Skeletal muscle cell (primary cell): ENCODE measurements around the gene DTD1.

Source experiments
- DNase-seq: peaks from one replicate; pipeline ENCODE4 v3.0.0-alpha.2; 2010; ENCODE audit warnings: low read depth
- H3K4me3 ChIP-seq: 2 replicates; pipeline ENCODE4 v1.5.1; 2011; ENCODE audit warnings: low read depth, mild to moderate bottlenecking, control low read depth, low read length, moderate library complexity

Gene DTD1

DNA sequence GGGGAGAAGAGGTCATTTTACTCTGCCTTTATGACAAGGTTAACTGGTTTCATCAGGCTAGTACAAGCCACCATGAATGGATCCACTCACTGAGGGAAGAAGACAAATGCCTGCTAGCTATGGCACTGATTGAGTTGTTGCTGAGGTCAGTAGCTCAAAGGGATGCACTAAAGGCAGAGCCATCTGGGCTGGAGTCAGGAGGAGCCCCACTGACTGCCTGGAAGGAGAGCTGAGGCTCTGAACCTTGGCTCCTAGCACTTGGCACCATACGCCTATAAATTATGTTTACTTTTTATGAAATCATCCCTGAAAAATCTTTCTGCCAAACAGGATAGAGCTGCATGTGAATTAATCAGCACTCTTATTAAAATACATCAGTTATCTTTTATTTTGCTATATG lies 104.6 kb downstream of the DTD1 start:
- no peak overlapping the region for H3K4me3 ChIP-seq
- no peak for DNase-seq

DNA sequence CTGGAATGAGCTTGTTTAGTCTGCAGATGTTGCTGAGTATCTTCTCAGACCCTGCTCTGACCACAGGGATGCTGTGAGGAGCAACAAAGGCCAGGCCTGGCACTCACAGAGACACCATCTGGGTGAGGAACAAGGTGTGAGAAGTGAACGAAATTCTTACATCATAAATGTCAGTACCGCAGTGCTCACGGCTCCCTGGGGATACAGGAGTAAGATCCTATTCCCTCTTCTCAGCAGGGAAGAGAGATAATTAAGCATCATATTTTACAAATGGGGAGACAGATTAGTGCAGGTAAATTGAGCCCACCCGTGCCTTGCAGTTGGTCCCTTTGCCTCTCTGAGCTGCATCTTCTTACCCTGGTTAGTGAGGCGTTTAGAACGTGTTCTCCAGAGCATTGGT lies 106.2 kb downstream of the DTD1 start:
- no peak overlapping the region for H3K4me3 ChIP-seq
- no peak for DNase-seq

DNA sequence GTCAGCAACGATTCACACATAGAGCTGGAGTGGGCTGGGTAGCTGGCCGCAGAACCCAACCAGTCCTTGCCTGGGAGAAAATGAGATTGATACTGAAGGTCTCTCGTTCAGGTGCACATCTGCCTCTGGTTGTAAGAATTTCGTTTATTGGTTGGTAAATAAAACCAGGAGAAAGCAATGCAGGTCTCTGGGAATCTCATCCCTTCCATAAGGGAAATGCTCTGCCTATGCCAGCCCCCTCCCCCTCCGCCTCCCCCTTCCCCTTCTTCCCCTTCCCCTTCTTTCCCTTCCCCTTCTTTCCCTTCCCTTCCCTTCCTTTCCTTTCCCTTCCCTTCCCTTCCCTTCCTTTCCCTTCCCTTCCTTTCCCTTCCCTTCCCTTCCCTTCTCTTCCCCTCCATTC lies 107.3 kb downstream of the DTD1 start:
- DNase-seq: no peak
- H3K4me3 ChIP-seq: no peak overlapping the region

DNA sequence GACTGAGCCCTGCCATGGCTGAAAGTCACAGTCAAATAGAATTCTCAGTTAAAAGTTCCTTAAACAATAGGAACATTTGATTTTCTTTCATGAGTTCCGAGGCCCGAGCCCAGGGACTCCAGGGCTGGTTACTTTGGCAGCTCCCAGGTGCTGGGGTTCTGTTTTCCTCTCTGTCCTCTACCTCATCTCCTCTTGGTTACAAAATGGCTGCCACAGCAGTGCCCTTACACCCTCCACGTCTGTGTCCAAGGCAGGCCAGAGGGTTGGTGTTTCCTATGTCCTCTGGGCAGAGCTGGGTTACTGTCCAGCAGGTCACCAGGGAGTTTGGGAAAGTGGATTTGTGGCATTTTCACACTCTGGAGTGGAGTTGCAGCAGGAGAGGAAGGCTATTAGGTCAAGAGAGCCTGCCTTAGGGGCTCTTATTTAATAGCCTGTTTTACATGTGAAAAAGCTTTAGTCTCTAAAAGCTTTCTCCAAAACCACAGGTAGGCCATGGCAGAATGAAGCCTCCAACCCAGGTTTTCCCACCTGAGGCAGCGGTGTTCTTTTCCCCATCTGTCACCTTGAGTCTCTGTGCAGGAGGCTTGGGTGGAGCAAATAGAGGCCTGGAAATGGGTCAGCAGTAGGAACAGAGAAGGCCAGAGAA lies 111.0 kb downstream of the DTD1 start:
- DNase-seq: no peak
- no peak overlapping the region for H3K4me3 ChIP-seq

DNA sequence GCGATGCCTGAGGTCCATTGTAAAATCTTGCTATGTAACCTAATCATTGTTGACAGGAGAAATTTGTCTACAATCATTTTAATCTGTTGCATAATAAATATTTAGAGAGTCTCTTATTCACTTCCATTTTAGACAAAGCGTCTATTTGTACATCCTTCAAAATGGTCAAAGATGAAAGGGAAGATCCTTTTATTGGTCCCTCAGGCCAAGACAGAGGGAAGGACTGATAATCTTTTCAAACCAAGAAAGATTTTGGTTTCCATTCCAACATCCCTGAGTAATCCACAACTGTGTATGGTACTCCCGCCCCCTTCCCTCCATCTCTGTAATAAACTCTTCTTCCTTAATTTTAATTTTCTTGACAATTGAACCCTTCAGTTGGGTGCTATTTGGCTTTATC lies 114.1 kb downstream of the DTD1 start:
- DNase-seq: no peak
- H3K4me3 ChIP-seq: no peak overlapping the region

DNA sequence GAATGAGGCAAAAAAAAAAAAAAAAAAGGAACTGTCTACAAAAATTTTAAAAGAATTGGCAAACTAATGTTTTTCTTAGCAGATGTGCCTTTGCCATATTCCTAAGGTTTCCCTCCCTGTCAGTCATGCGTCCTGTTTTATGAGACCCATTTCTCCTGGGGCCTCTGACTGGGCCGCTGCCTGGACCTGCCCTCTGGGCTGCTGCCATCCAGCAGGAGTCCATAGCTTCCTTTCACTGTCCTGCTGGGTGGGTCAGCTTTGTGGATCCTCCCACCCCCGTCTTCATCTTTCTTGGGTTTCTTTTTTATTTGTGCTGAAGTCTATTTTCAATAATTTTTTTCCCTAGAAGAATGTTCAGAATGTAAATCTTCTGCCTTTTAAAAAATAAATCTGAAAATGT lies 114.9 kb downstream of the DTD1 start:
- no peak for DNase-seq

DNA sequence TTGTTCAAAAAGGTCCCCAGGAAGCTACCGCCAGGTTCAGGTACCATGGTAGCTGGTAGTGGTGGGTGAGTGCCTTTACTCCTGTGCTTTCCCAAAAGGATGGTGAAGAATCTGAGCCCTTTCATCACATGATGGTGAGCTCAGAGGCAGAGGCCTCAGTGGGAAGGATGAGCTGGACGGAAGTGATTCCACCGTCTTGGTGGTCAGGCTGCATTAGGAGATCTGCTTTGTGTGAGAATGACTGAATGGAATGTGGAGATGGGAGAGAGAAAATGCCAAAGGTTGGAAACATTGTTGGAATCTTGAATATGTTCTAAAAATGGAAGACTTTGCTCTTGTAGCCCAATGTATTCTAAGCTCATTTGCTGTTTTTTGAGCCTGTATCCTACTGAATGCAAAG lies 117.6 kb downstream of the DTD1 start:
- peak; percentile 81 for DNase-seq
- H3K4me3 ChIP-seq: no peak overlapping the region

More for the DNA sequence above, 114.9 kb downstream of the DTD1 start:
- no peak overlapping the region for H3K4me3 ChIP-seq

DNA sequence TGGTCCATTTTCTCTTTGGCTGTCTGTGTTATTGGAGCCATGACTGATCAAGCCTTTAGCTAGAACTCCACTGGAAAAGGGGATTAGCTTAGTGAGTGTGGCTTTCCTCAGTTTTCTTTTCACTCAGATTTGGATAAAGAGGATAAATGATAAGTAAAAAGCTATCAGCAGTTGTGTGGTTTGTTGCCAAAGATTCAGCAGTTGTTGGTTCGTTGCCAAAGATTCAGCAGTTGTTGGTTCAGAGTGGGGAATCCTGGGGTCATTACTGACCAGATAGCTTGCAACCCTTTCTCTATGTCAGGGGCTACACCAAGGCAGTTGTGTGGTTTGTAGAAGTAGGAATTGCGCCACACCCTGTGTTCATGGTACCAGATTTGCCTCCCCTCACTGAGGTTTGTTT lies 118.1 kb downstream of the DTD1 start:
- no peak for DNase-seq
- H3K4me3 ChIP-seq: no peak overlapping the region

DNA sequence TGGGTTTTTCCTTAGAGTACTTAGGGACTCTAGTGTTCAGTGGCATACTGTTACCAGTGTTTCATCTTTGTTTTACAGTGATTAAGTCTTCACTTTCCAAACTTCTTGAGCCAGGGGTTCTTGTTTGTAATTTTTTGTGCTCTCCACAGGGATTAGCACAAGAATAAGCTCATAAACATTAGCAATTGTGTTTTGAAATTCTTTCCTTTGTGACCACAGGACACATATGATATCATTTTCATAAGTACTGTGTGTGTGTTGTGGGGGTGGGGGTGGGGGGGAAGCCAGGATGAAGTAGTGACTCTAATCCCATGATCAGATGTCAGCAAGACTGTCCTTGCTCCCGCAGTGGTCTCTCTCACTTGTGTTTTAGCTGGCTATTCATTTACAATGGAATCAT lies 124.3 kb downstream of the DTD1 start:
- no peak overlapping the region for H3K4me3 ChIP-seq
- DNase-seq: no peak

DNA sequence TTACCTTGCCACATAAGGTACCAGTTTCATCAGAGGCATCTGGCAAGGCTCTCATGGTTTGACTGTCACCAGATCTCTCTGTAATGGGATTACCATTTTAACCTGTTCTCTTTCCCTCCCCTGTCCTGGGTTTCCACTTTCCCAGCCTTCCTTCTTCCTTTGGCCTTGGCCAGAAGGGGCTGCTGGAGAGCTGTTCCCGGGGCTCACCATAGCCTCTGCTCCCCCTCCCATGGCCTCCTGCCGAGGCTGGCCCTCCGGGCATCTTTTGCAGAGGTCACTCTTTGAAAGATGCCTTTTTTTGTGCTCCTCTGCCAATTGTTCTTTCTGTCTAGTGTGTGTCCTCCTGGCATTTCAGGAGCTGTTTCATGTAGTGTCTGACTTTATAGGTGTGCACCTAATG lies 125.0 kb downstream of the DTD1 start:
- no peak for DNase-seq

DNA sequence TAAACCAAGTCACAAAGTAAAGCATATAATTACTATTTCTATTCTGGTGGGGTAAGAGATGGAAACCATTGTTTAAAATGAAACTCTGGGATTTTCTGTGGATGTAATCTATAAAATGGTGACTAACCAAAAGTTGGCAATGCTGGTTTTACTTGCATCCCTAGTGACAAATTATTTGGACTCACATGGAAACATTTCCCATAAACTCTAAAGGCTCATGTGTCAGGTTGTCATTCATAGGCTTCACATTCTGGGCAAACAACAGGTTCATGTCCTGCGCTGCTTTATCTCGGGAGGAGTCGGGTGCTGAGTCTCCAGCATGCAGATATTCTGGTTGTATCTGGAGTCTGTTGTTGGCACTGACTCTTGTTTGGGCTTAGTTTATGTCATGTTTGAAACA lies 127.7 kb downstream of the DTD1 start:
- no peak overlapping the region for H3K4me3 ChIP-seq

More for the DNA sequence above, 125.0 kb downstream of the DTD1 start:
- no peak overlapping the region for H3K4me3 ChIP-seq

DNA sequence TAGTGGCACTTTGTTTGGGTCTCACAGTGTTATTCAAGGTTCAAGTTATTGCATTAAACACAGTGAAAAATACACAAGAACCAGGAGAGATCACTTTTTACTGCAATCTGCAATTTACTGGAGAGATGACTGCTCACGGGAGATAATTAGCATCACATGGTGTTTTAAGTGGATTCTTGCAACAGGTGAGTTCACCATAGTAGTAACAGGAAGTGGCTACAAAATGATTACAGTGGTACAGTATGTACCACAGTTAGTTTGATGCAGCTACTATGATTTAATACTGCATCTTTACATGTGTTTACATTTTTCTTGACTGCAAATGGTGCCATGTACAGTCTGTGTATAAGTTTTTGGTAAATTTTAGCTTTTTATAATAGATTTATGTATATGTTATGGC lies 129.2 kb downstream of the DTD1 start:
- no peak for DNase-seq
- no peak overlapping the region for H3K4me3 ChIP-seq

More for the DNA sequence above, 127.7 kb downstream of the DTD1 start:
- no peak for DNase-seq

DNA sequence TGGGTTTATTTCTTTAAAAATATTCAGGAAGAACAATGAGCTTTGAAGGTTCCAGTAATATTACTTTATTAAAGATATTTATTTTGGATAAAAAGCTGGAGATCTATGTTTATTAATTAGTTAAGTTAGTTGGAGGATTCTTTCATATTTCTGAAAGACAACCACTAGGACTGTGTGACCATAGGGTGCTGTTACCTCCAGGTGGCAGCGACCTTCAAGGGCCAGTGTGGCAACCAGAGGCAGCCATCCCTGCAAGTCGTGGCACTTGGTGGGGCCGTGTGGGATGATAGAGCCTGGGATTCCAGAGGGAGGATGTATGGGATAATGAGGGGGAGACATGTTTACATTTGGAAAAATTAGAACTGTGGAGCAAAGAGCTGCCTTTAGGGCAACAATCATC lies 130.3 kb downstream of the DTD1 start:
- H3K4me3 ChIP-seq: no peak overlapping the region
- DNase-seq: no peak

DNA sequence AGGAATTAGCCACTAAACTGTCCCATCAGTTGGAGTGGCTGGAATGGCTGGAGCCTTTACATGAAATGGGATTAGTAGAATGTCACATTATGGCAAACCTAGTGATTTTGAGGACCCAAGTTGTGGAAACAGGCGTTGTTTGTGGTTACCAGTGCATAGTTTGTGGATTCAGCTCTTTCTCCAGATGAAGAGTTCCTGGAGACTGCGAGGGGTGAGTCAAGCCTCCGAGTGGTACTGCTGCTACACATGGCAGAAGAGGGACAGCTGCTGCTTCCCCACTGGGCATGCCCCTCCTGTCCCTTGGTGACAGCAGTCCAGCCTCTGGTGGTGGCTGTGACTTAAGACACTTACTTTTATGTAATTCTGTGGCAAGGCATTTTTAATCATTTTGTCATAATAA lies 131.6 kb downstream of the DTD1 start:
- no peak for DNase-seq
- no peak overlapping the region for H3K4me3 ChIP-seq

DNA sequence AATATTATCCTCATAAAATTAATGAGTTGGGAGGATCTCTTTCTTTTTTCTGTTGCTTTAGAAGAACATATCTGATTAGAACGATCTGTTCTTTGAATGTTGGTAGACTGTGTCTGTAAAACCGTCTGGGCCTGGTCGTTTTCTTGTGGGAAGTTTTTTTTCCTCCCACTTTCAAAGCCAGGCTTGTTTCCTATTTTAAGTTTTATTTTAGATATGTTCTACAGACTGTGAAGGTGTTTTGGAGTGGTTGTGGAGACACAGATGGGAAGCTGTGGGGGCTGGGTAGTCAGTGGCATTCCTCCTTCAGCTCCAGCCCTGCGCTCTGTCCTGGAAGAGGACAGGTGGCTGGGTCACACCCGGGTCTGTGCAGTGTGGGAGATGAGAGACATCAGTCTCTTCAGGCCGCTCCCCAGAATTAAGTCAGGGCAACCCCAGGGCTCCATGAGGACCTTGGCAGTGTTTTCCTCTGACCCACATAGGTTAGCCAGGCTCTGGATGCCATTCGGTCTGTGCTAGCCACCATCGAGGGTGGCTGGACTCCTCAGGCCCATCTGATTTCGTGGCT lies 133.8 kb downstream of the DTD1 start:
- DNase-seq: no peak
- H3K4me3 ChIP-seq: no peak overlapping the region

DNA sequence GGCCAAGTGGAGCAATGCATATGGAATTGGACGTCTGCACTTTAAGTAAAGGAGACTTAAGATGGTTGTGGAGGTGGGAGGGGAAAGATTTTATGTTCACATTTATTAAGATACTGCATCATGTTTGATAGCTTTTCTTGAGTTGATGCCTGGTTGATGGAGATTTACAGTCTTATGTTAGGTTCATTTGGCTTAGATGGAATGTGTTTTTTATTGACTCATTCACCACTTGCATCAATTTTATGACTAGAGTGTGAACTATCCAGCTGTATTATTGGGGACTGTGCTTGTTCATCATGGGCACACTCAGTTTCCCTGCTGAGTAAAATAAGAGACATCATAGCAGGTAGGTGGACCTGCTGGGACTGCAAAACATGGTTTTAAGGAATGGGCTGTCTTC lies 134.5 kb downstream of the DTD1 start:
- no peak overlapping the region for H3K4me3 ChIP-seq
- no peak for DNase-seq

DNA sequence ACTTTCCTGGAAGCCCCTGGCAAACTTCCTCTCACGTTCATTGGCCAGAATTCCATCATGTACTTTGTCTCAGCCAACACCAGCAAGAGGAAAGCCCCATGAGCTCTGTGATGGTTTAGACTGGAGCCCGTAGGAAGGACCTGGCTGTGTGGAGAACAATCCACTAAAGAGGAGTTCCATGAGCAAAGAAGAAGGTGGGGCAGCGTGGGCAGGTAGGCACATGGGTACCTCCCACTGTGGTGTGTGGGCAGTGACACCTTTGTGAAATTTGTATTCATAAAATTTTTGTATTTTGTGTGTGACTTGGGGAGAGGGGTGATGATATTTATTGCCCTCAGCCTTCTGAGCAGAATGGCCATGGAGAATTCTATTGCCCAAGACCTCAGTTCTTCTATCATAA lies 136.2 kb downstream of the DTD1 start:
- no peak overlapping the region for H3K4me3 ChIP-seq
- DNase-seq: no peak

DNA sequence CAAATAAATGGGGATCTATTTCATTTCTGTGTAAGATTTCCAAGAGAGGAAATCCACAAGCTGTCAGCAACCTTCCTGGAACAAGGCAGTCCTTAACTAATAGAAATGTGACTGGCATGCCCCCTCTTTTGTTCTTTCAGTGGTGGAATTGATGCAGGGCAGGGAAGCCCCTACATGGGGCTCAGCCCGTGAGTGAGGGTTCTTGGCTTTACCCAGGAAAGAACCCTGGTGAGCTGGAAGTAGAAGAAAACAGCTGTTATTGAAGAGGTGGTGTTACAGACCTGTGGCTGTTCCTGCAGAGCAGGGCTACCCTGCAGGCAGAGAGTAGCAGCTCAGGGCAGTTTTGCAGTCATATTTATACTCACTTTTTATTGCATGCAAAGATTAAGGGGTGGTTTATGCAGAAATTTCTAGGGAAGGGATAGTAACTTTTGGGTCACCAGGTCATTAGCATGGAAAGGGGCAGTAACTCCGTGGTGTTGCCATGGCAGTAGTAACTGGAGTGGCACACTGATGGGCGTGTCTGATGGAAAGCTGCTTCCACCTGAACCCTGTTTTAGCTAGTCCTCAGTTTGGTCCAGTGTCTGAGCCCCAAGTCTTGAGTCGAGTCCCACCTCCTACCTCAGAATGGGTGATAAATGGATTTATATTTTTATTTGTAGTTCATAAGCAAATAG lies 137.1 kb downstream of the DTD1 start:
- H3K4me3 ChIP-seq: no peak overlapping the region
- DNase-seq: no peak

DNA sequence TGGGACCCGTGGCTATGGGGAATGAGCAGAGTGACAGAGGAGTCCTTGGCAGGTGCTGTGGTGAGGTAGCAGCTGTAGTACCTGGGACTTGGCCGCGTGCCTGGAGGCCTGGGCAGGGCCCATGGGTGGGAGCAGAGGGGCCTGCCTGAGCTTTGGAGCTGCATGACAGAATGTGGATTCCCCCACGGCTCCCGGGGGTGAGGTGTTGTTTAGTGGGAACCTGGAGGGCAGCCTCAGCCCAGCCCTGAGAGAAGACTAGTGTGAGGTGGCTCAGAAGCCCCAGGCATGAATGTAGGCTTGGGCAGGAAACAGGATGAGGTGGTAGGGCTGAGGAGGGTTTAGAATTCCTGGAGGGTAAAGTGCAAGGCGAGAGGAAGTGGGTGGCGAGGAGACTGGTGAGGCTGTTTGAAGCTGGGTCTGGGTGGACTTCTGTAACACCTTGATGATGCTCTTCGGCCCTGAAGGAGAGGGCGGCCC lies 139.2 kb downstream of the DTD1 start:
- no peak overlapping the region for H3K4me3 ChIP-seq
- DNase-seq: no peak

DNA sequence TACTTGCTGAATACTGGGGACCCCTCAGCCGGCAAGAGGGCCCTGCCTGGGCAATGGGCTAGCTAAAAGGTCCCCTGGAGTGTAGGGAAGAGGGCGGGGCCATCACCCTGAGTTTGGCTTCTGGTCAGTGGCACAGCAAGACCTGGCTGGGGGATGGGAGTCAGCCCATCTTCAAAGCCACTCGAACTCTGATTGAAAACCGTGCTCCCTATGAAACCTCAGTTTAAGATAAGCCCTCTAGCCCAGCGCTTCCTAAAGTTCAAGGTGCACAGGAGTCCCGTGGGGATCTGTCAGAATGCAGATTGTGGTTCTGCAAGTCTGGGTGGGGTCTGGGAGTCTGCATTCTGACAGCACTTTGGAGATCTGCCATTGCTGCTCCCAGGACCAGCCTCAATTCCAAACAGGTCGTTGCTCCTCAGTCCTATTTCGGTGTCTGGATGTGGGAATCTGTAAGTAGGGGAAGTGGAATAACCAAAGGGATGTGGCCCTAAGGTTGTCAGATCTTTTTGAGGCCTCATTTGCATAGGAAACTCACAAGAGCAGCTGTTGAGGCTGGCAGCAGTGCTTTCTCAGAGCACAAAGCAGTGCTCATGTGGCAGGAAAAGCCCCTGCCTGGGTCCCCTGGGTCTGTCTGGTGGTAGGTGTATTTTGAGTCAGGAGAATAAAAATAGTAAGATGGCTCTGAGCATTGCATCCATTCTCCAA lies 140.5 kb downstream of the DTD1 start:
- no peak overlapping the region for H3K4me3 ChIP-seq
- DNase-seq: no peak

DNA sequence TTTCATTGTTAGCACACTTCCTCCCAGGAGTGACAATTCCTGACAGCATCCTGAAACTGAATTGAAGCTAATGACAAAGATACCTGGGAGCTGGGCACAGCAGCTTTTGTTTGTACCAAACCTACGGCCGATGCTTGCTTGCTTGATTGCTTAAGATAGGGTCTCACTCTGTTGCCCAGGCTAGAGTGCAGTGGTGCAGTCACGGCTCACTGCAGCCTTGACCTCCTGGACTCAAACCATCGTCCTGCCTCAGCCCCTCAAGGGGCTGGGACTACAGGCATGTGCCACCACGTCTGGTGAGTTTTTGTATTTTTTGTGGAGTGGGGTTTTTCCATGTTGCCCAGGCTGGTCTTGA lies 141.0 kb downstream of the DTD1 start:
- DNase-seq: no peak
- no peak overlapping the region for H3K4me3 ChIP-seq
